ENCODE measurements around the gene KPNA6.
A peak's percentile ranks its signal among the peaks of the same experiment; 100 is the strongest.
"Not testable (repeated sequence)": the region's sequence is repeated elsewhere in the genome, so short reads cannot be mapped to it uniquely, and the experiment has no call there.

KPNA6 gene

GRCh38 chr1:32107742-32108661 is at the start of gene KPNA6:
KPNA6 (plus strand) TSS chr1:32108056; CDS start chr1:32108131, 75 bp downstream.
- DNase-seq: peak; percentile 93

- no peak for DNase-seq
These were observed 46.9 kb upstream of the KPNA6 start for GRCh38 chr1:32060914-32061313.

GRCh38 chr1:32062867-32063230 is 45.0 kb upstream of the KPNA6 start:
- DNase-seq: no peak

- no peak for DNase-seq
These were observed 44.6 kb upstream of the KPNA6 start for GRCh38 chr1:32063261-32063681.

GRCh38 chr1:32065613-32066488 is 42.0 kb upstream of the KPNA6 start:
- DNase-seq: not testable (repeated sequence)

- DNase-seq: no peak
These were observed 41.4 kb upstream of the KPNA6 start for GRCh38 chr1:32066489-32066873.

GRCh38 chr1:32068957-32069588 is 38.8 kb upstream of the KPNA6 start:
- no peak for DNase-seq

GRCh38 chr1:32071758-32072621 is 35.9 kb upstream of the KPNA6 start:
- no peak for DNase-seq

- peak; percentile 94 to 95 for DNase-seq
These were observed 35.1 kb upstream of the KPNA6 start, which contains the start of gene TMEM39B for GRCh38 chr1:32072622-32073298. TMEM39B (plus strand) TSS chr1:32072939; CDS start chr1:32073048, 109 bp downstream.

- DNase-seq: no peak
These were observed 34.3 kb upstream of the KPNA6 start for GRCh38 chr1:32073299-32074229.

GRCh38 chr1:32074841-32075240 is 33.0 kb upstream of the KPNA6 start:
- no peak for DNase-seq

GRCh38 chr1:32077451-32077850 is 30.4 kb upstream of the KPNA6 start:
- DNase-seq: no peak

- DNase-seq: no peak
These were observed 25.8 kb upstream of the KPNA6 start for GRCh38 chr1:32082022-32082421.

GRCh38 chr1:32086381-32086780 is 21.5 kb upstream of the KPNA6 start:
- not testable (repeated sequence) for DNase-seq

GRCh38 chr1:32091176-32091575 is 16.7 kb upstream of the KPNA6 start:
- DNase-seq: no peak

- DNase-seq: no peak
These were observed 16.3 kb upstream of the KPNA6 start for GRCh38 chr1:32091591-32091990.

GRCh38 chr1:32094746-32095521 is 12.9 kb upstream of the KPNA6 start:
- no peak for DNase-seq

- DNase-seq: no peak
These were observed 8.4 kb upstream of the KPNA6 start for GRCh38 chr1:32099426-32099825.

- DNase-seq: no peak
These were observed 7.5 kb upstream of the KPNA6 start for GRCh38 chr1:32100359-32100758.

All from activated T-cell treated with anti-CD3 and anti-CD28 coated beads, Interleukin-2, amount 50 U/mL, for 48 hours (primary cell).